Rectal smooth muscle tissue (tissue), 1 donor: ENCODE results near the gene PPM1J.

Experiments
- H3K27ac ChIP-seq: one replicate; pipeline ENCODE4 v1.7.0; 2013; ENCODE audit warnings: low read depth, low read length, inconsistent platforms
- H3K27me3 ChIP-seq: one replicate; pipeline ENCODE4 v1.7.0; 2013; ENCODE audit warnings: low read length; ENCODE audit not compliant: control insufficient read depth, insufficient read depth
- H3K36me3 ChIP-seq: one replicate; pipeline ENCODE4 v1.7.0; 2013; ENCODE audit warnings: low read length; ENCODE audit not compliant: control insufficient read depth, insufficient read depth
- H3K4me1 ChIP-seq: one replicate; pipeline ENCODE4 v1.7.0; 2013; ENCODE audit warnings: low read length; ENCODE audit not compliant: control insufficient read depth, insufficient read depth
- H3K4me3 ChIP-seq: one replicate; pipeline ENCODE4 v1.7.0; 2013; ENCODE audit warnings: low read length
- H3K9ac ChIP-seq: one replicate; pipeline ENCODE4 v1.7.0; 2013; ENCODE audit warnings: low read length

PPM1J gene

GRCh38 chr1:112708489-112708888 is 6.6 kb downstream of the PPM1J start:
- Histone ChIP-seq H3K4me1 (peaks cover 16% of the 10 kb centered on the region), H3K27ac (no peak overlapping the region), H3K27me3 (no peaks in the 10 kb centered on the region), H3K9ac (no peak overlapping the region), H3K36me3 (no peaks in the 10 kb centered on the region), H3K4me3 (no peak overlapping the region)

- no peak overlapping the region for H3K27ac ChIP-seq
- no peak overlapping the region for H3K4me3 ChIP-seq
Measured at GRCh38 chr1:112708002-112708448, 7.1 kb downstream of the PPM1J start.

GRCh38 chr1:112707221-112708001 is 7.7 kb downstream of the PPM1J start:
- no peak overlapping the region for H3K9ac ChIP-seq
- peak overlapping the region; percentile 89 for H3K27ac ChIP-seq
- peaks cover 18% of the 10 kb centered on the region for H3K4me1 ChIP-seq

More at GRCh38 chr1:112708002-112708448, 7.1 kb downstream of the PPM1J start:
- Histone ChIP-seq H3K27me3 (no peaks in the 10 kb centered on the region), H3K4me1 (peaks cover 16% of the 10 kb centered on the region), H3K9ac (no peak overlapping the region), H3K36me3 (no peaks in the 10 kb centered on the region)

GRCh38 chr1:112706505-112707220 is 8.5 kb downstream of the PPM1J start, which contains the start of gene RHOC:
TSS of gene RHOC (minus strand) at chr1:112707127. CDS start at chr1:112703799, 3,328 bp downstream.
- H3K4me1 ChIP-seq, result peaks cover 23% of the 10 kb centered on the region
- peak within 1 kb of the TSS; percentile 79 for H3K4me3 ChIP-seq
- H3K27me3 ChIP-seq, result no peaks in the 10 kb centered on the region
- H3K36me3 ChIP-seq, result peaks cover 7% of the 10 kb centered on the region
- peak within 1 kb of the TSS; percentile 77 for H3K9ac ChIP-seq
- H3K27ac ChIP-seq, result peak within 1 kb of the TSS; percentile 89

More at GRCh38 chr1:112707221-112708001, 7.7 kb downstream of the PPM1J start:
- Histone ChIP-seq H3K4me3 (peak overlapping the region; percentile 79), H3K36me3 (peaks cover under 1% of the 10 kb centered on the region), H3K27me3 (no peaks in the 10 kb centered on the region)

- peak overlapping the region; percentile 77 for H3K9ac ChIP-seq
- peak overlapping the region; percentile 79 for H3K4me3 ChIP-seq
- no peaks in the 10 kb centered on the region for H3K27me3 ChIP-seq
- peak overlapping the region; percentile 89 for H3K27ac ChIP-seq
- peaks cover 11% of the 10 kb centered on the region for H3K36me3 ChIP-seq
- H3K4me1 ChIP-seq, result peaks cover 38% of the 10 kb centered on the region
Measured at GRCh38 chr1:112704934-112705627, 10.1 kb downstream of the PPM1J start.

- no peak overlapping the region for H3K9ac ChIP-seq
- H3K4me1 ChIP-seq, result peaks cover 44% of the 10 kb centered on the region
- H3K36me3 ChIP-seq, result peaks cover 11% of the 10 kb centered on the region
- peak overlapping the region; percentile 79 for H3K4me3 ChIP-seq
- no peaks in the 10 kb centered on the region for H3K27me3 ChIP-seq
- H3K27ac ChIP-seq, result peak overlapping the region; percentile 89
Measured at GRCh38 chr1:112704391-112704933, 10.7 kb downstream of the PPM1J start.

GRCh38 chr1:112703706-112704105 is 11.4 kb downstream of the PPM1J start:
- Histone ChIP-seq H3K27me3 (no peaks in the 10 kb centered on the region), H3K4me1 (peaks cover 46% of the 10 kb centered on the region), H3K4me3 (peak overlapping the region; percentile 2), H3K36me3 (peaks cover 11% of the 10 kb centered on the region), H3K9ac (no peak overlapping the region), H3K27ac (peak overlapping the region; percentile 89)

GRCh38 chr1:112702420-112703261 is 12.5 kb downstream of the PPM1J start:
- H3K4me3 ChIP-seq, result no peak overlapping the region
- no peaks in the 10 kb centered on the region for H3K27me3 ChIP-seq
- H3K27ac ChIP-seq, result peak overlapping the region; percentile 2
- no peak overlapping the region for H3K9ac ChIP-seq
- peaks cover 46% of the 10 kb centered on the region for H3K4me1 ChIP-seq
- peaks cover 16% of the 10 kb centered on the region for H3K36me3 ChIP-seq

- Histone ChIP-seq H3K27ac (peak overlapping the region; percentile 2), H3K9ac (no peak overlapping the region), H3K27me3 (no peaks in the 10 kb centered on the region), H3K4me3 (no peak overlapping the region), H3K4me1 (peaks cover 46% of the 10 kb centered on the region), H3K36me3 (peaks cover 16% of the 10 kb centered on the region)
Measured at GRCh38 chr1:112702067-112702395, 13.1 kb downstream of the PPM1J start.

- Histone ChIP-seq H3K27me3 (no peaks in the 10 kb centered on the region), H3K27ac (peak overlapping the region; percentile 92), H3K36me3 (peaks cover 21% of the 10 kb centered on the region), H3K4me3 (no peak overlapping the region), H3K4me1 (peaks cover 46% of the 10 kb centered on the region), H3K9ac (peak overlapping the region; percentile 14)
Measured at GRCh38 chr1:112701227-112702066, 13.7 kb downstream of the PPM1J start.
